HK-2 (cell line): ENCODE results near the gene SLC28A1.
A peak's percentile ranks its signal among the peaks of the same experiment; 100 is the strongest.

ENCODE experiments used
- DNase-seq: peaks from one replicate; pipeline ENCODE4 v3.0.0-alpha.2; 2018; ENCODE audit not compliant: unreplicated experiment

SLC28A1 gene, protein sequence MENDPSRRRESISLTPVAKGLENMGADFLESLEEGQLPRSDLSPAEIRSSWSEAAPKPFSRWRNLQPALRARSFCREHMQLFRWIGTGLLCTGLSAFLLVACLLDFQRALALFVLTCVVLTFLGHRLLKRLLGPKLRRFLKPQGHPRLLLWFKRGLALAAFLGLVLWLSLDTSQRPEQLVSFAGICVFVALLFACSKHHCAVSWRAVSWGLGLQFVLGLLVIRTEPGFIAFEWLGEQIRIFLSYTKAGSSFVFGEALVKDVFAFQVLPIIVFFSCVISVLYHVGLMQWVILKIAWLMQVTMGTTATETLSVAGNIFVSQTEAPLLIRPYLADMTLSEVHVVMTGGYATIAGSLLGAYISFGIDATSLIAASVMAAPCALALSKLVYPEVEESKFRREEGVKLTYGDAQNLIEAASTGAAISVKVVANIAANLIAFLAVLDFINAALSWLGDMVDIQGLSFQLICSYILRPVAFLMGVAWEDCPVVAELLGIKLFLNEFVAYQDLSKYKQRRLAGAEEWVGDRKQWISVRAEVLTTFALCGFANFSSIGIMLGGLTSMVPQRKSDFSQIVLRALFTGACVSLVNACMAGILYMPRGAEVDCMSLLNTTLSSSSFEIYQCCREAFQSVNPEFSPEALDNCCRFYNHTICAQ

DNA sequence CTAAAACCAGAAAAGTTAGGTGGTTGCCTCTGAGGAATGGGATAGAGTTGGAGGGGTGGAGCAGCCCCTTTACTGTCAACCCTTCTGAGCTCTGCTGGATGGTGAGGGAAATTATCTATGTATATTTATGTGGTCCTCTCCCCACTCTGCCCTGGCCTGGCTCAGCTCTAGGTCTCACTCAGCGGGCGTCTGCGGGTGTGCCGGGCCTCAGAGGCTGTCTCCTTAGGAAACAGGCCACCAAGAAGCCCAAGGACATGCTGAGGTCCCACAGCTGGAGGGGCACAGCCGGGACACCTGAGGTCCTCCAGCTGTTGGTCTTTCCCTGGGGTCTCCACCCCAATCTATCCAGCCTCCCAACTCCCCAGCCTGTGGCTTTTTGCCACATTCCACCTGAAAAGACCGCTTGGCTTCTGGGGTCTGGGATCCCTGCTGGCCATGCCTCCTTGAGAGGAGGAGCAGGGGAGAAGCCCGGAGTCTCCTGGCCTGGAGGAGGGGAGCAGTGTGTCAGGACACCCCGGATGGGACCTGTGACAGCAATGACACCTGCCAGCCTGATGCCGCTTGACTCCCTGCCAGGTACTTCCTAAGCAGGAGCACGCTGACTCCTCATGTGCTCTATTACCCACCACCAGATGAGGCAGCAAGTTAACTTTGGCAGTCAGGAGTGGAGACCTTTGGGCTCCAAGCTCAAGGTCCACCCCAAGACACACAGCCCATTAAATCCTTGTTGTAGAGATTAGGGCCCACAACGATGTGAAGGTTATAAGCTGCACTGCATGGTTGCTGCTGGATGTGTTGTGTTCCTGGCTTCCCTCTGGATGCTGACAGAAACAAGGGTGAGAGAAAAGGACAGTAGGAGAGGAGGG, at the start of gene SLC28A1:
Gene SLC28A1 (plus strand): TSS at position 747 of the 866 bp plus-strand sequence. CDS start 3,099 bp downstream, outside the sequence.
- no peak for DNase-seq

DNA sequence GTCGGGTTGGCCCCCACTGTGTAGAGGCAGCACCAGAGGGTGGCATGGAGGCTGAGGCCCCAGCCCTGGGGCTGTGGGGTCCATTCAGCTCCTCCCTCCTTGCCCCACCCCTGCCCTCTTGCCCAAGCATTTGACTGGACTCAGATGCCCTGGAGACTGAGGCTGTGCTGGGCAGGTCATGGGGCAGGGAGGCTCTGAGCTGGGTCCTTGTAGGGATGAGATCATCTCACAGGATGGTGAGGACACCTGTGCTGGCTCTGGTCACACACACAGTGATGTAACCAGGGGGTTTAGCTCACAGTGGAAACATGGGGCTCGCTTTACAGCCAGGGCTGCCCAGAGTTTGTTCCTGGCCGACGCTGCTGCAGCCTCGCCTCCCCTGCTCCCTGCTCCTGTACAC, 49.5 kb upstream of the SLC28A1 start:
- DNase-seq: no peak

DNA sequence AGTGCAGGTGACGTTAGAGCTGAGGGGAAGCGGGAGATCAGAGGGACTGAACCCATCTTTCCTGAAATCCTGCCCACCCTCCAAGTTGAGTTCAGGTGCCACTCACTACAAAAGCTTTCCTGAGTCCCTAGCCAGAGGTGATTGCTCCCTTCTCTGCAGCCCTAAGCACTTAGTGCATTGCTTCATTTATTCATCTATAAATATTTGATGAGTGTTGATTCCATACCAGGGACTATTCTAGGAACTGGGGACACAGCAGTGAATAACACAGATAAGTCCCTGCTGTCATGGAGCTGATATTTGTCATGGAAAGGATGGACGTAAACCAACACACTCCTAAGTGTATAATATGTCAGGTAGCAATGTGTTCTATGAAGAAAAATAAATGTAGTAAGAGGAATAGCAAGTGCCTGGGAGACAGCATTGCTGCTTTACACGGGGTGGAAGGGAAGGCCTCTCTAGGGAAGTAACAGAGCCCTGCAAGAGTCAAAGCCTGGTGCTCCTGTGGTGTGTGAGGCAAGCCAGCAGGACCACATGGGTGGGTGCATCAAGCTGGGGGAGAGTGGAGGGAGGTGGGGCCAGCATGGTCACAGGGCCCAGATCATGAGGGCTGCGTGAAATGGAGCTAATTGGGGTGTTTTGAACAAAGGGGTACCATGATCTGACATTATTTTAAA, 48.7 kb upstream of the SLC28A1 start:
- DNase-seq: no peak

DNA sequence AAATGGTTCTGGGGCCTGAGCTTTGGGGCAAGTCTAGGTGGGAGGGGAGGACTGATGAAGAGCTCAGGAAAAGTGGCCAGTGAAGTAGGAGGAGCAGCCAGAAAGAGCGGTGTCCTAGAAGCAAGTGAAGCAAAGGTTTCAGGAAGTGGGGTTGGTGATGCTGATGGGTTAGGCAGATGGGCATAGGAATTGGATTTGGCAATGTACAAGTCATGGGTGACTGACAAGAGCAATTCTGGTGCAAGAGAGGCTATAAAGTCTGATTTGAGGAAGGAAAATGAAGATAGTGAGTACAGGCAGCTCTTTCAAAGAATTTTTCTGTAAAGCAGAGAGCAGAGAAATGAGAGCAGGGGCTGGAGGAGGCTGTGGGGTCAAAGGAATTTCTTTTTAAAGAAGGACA, 47.6 kb upstream of the SLC28A1 start:
- no peak for DNase-seq

DNA sequence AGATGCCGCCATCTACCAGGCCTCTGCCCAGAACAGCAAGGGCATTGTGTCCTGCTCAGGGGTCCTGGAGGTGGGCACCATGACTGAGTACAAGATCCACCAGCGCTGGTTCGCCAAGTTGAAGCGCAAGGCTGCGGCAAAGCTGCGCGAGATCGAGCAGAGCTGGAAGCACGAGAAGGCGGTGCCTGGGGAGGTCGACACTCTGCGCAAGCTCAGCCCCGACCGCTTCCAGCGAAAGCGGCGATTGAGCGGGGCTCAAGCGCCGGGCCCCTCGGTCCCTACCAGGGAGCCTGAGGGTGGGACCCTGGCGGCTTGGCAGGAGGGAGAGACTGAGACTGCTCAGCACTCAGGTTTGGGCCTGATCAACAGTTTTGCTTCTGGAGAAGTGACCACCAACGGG, 44.7 kb upstream of the SLC28A1 start:
- DNase-seq: no peak

DNA sequence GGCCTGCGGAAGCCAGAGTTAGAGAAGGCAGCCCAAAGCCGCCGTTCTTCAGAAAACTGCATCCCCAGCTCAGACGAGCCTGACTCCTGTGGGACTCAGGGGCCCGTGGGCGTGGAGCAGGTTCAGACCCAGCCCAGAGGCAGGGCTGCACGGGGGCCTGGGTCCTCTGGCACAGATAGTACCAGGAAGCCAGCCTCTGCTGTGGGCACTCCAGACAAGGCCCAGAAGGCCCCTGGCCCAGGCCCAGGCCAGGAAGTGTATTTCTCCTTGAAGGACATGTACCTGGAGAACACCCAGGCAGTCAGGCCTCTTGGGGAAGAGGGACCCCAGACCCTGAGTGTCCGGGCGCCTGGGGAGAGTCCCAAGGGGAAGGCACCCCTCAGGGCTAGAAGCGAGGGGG, 44.2 kb upstream of the SLC28A1 start:
- DNase-seq: no peak

DNA sequence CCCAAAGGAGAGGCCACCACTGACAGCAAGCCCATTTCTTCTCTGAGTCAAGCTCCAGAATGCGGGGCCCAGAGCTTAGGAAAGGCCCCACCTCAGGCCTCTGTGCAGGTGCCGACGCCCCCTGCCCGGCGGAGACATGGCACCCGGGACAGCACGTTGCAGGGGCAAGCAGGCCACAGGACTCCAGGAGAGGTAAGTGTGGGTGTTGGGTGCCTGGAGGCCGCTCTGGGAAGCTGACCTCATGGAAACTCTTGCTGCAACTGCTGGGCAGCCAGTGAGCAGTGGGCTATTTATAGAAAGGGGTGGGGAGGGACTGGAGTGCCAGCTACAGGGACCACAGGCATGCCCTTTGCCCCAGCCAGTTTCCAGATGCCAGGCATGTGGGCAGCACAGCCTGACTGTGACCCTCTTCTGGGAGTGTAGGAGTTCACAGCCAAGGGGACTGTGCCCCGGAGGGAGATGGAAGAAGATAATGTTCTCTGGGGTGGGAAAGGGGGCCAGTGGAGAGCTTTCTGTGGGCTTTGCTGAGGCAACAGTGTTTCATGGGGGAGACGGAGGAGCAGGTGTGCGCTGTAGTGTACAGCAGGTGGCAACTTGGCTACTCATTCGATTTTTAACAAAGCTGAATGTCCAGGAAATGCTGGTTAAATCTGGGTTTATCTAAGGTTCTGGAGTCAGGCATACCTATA, 43.6 kb upstream of the SLC28A1 start:
- DNase-seq: peak; percentile 56

DNA sequence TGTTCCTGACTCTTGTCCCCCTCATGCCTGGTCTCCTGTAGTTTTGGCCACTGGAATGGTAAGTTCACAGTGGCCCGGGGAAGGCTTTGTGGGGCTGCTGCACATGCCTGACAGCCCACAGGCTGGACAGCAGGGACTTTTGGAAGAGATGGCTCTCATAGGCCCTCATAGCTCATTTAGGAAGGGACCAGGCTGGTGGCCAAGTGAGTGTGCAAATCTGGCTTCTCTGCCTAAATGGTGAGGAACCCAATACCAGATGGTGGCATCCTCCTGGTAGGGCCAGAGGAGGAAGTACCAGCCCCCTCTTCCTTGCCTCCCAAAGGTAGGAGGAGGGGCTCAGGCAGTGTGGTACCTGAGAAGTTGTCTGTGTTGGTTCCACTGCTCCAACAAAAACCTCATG, 41.7 kb upstream of the SLC28A1 start:
- no peak for DNase-seq

DNA sequence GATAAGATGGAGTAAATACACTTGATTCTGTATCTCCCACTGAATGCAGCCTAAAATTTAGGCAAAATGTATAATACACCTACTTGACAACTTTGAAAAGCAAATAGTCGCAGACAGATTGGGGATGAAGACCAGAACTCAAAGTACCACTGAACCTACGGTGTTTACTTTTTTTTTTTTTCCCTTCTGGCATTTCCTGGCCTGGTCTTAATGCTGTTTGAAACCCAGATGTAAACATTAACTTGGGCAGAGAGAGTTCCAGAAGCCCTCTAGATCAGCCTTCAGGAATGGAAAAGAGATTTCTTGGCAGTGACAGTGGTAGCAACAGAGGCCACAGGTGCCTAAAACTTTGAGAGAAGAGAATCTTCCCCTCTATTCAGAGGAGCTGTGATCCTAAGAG, 39.5 kb upstream of the SLC28A1 start:
- no peak for DNase-seq

DNA sequence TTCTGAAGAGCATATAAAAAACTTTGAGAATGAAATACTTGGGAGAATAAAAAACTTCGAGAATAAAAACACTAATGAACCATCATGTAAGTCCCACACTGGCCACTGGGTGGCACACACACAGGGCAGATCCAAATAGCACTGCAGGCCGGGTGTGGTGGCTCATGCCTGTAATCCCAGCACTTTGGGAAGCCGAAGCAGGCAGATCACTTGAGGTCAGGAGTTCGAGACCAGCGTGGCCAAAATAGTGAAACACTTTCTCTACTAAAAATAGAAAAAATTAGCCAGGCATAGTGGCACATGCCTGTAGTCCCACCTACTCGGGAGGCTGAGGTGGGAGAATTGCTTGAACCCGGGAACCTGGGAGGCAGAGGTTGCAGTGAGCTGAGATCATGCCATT, 38.8 kb upstream of the SLC28A1 start:
- peak; percentile 44 for DNase-seq

DNA sequence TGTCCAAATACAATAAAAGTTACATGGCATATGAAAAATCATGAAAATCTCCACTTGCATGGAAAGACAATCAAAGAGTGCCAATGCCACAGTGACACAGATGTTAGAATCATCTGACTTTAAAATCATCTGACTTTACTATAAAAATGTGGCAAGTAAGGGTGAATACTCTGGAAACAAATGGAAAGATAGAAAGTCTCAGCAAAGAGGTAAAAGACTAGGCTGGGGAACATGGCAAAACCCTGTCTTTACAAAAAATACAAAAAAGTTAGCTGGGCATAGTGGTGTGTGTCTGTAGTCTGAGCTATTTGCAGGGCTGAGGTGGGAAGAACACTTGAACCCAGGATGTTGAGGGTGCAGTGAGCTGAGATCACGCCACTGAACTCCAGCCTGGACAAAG, 38.2 kb upstream of the SLC28A1 start:
- no peak for DNase-seq

DNA sequence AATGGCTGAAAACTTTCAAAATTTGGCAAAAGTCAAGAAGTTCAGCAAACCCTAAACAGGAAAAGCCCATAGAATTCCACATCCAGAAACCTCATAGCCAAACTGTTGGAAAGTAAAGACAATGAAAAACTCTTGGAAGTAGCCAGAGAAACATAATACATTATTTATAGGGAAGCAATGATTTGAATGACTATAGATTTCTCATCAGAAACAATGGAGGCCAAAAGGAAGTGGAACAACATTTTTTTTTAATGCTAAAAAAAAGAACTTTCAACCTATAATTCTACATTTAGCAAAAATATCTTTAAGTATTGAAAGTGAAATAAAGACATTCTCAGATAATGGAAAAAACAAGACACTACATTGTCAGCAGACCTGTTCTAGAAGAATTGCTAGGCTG, 37.1 kb upstream of the SLC28A1 start:
- DNase-seq: no peak

DNA sequence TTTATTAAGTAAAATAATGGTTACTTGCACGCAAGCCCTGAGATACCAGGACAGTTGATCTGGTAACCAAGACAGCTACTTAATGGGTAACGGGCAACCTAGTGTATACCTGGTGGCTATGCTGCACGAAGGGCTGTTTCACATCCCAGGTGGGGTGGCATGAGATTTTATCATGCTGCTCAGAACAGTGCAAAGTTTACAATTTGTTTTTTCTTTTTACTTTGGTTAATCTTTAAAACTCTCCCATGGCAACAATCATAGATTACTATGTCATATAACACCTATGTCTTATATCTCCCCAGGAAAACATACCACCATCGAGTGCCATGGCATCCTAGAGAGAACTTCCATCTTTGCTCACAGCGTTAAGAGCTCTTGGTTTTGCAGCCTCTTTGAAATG, 32.2 kb upstream of the SLC28A1 start:
- DNase-seq: no peak

DNA sequence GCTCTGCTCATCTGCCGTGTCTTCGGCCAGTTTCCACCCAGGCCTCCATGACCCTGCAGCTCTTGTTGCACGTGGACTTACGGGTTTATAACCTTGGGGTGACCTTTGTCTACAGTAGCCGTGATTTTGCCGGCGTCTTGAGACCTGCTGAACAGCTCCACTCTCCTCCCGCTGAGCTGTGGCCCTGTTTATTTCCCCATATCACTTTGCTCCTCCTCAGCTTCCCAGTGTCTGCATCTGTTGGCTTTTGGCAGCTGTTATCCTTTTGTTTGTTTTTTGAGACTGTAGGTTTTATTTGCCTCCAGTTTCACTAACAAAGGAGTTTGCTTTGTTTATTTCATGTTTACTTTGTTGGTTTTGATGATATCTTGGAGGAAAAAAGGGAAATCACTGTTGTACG, 29.3 kb upstream of the SLC28A1 start:
- DNase-seq: no peak

DNA sequence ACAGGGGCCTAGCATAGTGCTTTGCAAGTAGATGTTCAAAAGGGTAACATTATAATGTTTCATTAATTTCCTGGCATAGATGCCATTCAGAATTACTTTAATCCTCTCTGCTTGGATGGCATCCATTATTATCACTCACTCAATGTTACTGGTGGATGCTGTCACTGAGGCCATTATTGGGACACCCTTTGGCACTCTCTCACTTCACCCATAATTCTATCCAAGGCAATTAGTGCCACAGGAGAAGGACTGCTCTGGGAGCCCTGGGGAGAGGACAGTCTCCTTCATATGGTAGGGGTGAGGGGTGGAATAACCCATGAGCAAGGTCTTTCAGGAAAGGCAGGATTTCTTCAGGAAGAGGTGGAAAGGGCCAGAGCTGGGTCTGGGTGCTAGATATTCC, 28.7 kb upstream of the SLC28A1 start:
- no peak for DNase-seq

DNA sequence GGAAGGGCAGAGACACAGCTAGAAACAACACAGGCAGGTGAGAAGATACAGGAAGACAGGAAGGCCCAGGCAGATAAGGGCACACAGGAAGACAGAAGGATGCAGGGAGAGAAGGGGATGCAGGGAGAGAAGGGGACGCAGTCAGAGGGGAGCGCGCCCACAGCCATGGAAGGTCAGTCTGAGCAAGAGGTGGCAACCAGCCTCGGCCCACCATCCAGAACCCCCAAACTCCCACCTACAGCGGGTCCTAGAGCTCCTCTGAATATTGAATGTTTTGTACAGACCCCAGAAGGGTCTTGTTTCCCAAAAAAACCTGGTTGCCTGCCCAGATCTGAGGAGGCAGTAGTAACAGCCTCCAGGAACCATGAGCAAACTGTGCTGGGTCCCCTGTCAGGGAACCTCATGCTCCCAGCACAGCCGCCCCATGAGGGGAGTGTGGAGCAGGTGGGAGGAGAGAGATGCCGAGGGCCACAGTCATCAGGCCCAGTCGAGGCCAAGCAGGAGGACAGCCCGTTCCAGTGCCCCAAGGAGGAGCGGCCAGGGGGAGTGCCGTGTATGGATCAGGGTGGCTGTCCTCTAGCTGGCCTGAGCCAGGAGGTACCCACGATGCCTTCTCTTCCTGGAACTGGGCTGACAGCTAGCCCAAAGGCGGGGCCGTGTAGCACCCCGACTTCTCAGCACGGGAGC, 27.6 kb upstream of the SLC28A1 start:
- no peak for DNase-seq

DNA sequence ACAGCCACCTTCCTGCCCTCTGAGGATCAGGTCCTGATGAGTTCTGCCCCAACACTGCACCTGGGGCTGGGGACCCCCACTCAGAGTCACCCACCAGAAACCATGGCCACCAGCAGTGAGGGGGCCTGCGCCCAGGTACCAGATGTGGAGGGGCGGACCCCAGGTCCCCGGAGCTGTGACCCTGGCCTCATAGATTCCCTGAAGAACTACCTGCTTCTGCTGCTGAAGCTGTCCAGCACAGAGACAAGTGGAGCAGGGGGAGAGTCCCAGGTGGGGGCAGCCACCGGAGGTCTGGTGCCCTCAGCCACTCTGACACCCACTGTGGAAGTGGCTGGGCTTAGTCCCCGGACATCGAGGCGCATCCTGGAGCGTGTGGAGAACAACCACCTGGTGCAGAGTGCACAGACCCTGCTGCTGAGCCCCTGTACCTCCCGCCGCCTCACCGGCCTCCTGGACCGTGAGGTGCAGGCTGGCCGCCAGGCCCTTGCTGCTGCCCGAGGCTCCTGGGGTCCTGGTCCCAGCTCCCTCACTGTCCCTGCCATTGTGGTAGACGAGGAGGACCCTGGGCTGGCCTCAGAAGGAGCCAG, 27.0 kb upstream of the SLC28A1 start:
- no peak for DNase-seq

DNA sequence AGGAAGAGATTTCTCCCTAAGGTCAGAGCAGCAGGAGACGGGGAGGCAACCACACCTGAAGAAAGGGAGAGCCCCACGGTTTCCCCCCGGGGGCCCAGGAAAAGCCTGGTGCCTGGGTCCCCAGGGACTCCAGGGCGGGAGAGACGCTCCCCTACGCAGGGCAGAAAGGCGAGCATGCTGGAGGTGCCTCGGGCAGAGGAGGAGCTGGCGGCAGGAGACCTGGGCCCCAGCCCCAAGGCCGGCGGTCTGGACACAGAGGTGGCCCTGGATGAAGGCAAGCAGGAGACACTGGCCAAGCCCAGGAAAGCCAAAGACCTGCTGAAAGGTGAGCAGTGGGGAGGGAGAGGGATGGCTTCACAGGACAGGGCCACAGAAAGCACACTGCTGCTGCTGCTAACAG, 26.2 kb upstream of the SLC28A1 start:
- DNase-seq: no peak

DNA sequence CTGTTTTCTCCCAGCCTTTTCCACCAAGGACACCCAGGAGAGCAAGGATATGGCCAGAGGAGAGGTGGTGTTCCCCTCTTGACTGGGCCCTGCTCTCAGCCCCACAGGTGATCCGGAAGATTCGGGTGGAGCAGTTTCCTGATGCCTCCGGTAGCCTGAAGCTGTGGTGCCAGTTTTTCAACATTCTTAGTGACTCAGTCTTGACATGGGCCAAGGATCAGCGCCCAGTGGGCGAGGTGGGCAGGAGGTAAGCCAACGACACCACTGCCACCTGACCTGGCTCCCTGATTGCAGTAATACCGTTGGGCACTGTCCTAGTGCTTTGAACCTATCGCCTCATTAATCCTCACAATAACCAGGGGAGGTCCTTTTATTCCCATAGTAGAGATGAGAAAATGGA, 25.3 kb upstream of the SLC28A1 start:
- no peak for DNase-seq

DNA sequence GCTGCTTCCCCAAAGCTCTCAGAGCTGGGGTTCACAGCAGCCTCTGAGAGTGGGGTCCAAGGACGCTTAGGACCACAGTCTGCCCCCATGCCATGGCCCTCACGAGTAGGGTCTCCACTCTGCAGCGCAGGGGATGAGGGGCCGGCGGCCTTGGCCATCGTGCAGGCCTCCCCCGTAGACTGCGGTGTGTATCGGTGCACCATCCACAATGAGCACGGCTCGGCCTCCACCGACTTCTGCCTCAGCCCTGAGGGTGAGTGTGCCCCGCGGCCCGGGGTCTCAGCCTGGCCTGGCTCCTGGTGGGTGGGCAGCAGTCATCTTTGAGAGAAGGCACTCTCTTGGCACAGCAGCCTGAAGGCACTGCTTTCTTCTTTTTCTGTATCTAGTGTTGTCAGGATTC, 24.8 kb upstream of the SLC28A1 start:
- no peak for DNase-seq
